GM21576 (cell line): ENCODE results near the gene MSMP.

Experiments used
- ATAC-seq: cut with Tn5 transposase; IDR thresholded peaks from one replicate; pipeline ENCODE4 v1.9.1; 2021; ENCODE audit warnings: mild to moderate bottlenecking, moderate library complexity; ENCODE audit not compliant: unreplicated experiment

MSMP gene

GRCh38 chr9:35754264-35754663 lies at the start of gene MSMP:
MSMP (minus strand) TSS chr9:35754276; CDS start chr9:35754129, 147 bp downstream.
- no peak for ATAC-seq

GRCh38 chr9:35801328-35802128 lies 47.5 kb upstream of the MSMP start:
- no peak for ATAC-seq

GRCh38 chr9:35800530-35800929 lies 46.5 kb upstream of the MSMP start:
- no peak for ATAC-seq

- peak; percentile 55 for ATAC-seq
Observed at GRCh38 chr9:35798658-35799374, 44.7 kb upstream of the MSMP start.

- no peak for ATAC-seq
Observed at GRCh38 chr9:35797311-35798109, 43.4 kb upstream of the MSMP start.

GRCh38 chr9:35795695-35796094 lies 41.6 kb upstream of the MSMP start:
- no peak for ATAC-seq

GRCh38 chr9:35793461-35793860 lies 39.4 kb upstream of the MSMP start:
- ATAC-seq, result no peak

- ATAC-seq, result no peak
Observed at GRCh38 chr9:35792826-35793225, 38.8 kb upstream of the MSMP start.

GRCh38 chr9:35792024-35792813 lies 38.1 kb upstream of the MSMP start:
- ATAC-seq, result no peak

GRCh38 chr9:35791297-35791921 lies 37.3 kb upstream of the MSMP start, which contains the start of gene NPR2:
NPR2 (plus strand) TSS chr9:35791591; CDS start chr9:35792409, 818 bp downstream.
- ATAC-seq, result no peak

GRCh38 chr9:35790385-35791296 lies 36.6 kb upstream of the MSMP start:
- peak; percentile 69 for ATAC-seq

GRCh38 chr9:35790025-35790384 lies 35.9 kb upstream of the MSMP start:
- no peak for ATAC-seq

- no peak for ATAC-seq
Observed at GRCh38 chr9:35789541-35789940, 35.5 kb upstream of the MSMP start.

- ATAC-seq, result no peak
Observed at GRCh38 chr9:35783418-35783817, 29.3 kb upstream of the MSMP start.

GRCh38 chr9:35781066-35781465 lies 27.0 kb upstream of the MSMP start:
- ATAC-seq, result no peak

GRCh38 chr9:35778496-35778895 lies 24.4 kb upstream of the MSMP start:
- no peak for ATAC-seq

GRCh38 chr9:35776018-35776417 lies 21.9 kb upstream of the MSMP start:
- ATAC-seq, result no peak

GRCh38 chr9:35774907-35775635 lies 21.0 kb upstream of the MSMP start:
- no peak for ATAC-seq
